ENCODE measurements around the gene ANKRD44. TPM values are rescaled to one million over a fixed set of nuclear protein-coding genes. Genes with fewer than 3 reads are reported as not detected.

ANKRD44 gene
- total RNA-seq, 1 experiment from 2014 or later: 0.68 TPM

DNA sequence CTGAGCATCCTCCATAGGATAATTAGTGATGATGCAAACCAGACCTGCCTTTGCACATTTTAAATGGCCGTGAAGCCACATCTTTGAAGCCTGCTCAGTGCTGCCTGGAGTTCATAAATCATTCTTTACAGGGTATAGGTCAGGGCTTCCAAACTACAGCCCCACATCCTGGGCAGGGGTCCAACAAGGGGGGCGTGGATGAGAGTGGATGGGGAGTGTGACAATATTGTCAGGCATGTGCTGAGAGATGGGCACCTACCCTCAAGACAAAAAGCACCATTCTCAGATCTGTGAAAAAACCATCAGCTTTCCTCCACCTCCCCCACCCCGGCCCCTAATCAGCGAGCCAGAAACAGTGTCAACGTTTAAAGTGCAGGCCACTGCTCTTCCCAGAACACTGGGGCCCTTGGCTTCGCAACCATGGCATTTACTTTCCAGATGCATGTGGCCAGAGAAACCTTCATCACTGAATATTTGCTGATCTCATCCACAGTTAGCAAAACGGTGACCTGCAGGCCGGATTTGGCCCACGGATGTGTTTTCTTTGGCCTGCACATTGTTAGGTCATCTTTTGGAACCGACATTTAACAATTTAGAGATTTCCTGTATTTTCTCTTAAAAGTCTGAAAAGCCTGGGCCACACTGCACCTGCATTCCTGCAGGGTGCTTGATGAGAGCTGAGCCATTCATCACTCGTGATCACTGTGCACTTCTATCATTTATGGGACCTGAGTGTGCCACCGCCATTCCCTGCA, 130.7 kb downstream of the ANKRD44 start (continued):
- TF ChIP-seq ZNF416 (CRISPR knock-in tag; IDR thresholded peaks at IDR 0.05): no peak
- no peak for TF ChIP-seq ZNF138 (CRISPR knock-in tag; conservative IDR thresholded peaks at IDR 0.05)
- no peak for TF ChIP-seq FOXK1 (CRISPR knock-in tag; IDR thresholded peaks at IDR 0.05)
- TF ChIP-seq NFE2L1 (CRISPR knock-in tag; IDR thresholded peaks at IDR 0.05): no peak
- TF ChIP-seq, protein P1, sequence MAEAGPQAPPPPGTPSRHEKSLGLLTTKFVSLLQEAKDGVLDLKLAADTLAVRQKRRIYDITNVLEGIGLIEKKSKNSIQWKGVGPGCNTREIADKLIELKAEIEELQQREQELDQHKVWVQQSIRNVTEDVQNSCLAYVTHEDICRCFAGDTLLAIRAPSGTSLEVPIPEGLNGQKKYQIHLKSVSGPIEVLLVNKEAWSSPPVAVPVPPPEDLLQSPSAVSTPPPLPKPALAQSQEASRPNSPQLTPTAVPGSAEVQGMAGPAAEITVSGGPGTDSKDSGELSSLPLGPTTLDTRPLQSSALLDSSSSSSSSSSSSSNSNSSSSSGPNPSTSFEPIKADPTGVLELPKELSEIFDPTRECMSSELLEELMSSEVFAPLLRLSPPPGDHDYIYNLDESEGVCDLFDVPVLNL (CRISPR knock-in tag; IDR thresholded peaks at IDR 0.05; ENCODE audit: borderline replicate concordance, low read depth): no peak
- no peak for TF ChIP-seq OVOL2 (CRISPR knock-in tag; IDR thresholded peaks at IDR 0.05; ENCODE audit: borderline replicate concordance)
- TF ChIP-seq, protein P2, sequence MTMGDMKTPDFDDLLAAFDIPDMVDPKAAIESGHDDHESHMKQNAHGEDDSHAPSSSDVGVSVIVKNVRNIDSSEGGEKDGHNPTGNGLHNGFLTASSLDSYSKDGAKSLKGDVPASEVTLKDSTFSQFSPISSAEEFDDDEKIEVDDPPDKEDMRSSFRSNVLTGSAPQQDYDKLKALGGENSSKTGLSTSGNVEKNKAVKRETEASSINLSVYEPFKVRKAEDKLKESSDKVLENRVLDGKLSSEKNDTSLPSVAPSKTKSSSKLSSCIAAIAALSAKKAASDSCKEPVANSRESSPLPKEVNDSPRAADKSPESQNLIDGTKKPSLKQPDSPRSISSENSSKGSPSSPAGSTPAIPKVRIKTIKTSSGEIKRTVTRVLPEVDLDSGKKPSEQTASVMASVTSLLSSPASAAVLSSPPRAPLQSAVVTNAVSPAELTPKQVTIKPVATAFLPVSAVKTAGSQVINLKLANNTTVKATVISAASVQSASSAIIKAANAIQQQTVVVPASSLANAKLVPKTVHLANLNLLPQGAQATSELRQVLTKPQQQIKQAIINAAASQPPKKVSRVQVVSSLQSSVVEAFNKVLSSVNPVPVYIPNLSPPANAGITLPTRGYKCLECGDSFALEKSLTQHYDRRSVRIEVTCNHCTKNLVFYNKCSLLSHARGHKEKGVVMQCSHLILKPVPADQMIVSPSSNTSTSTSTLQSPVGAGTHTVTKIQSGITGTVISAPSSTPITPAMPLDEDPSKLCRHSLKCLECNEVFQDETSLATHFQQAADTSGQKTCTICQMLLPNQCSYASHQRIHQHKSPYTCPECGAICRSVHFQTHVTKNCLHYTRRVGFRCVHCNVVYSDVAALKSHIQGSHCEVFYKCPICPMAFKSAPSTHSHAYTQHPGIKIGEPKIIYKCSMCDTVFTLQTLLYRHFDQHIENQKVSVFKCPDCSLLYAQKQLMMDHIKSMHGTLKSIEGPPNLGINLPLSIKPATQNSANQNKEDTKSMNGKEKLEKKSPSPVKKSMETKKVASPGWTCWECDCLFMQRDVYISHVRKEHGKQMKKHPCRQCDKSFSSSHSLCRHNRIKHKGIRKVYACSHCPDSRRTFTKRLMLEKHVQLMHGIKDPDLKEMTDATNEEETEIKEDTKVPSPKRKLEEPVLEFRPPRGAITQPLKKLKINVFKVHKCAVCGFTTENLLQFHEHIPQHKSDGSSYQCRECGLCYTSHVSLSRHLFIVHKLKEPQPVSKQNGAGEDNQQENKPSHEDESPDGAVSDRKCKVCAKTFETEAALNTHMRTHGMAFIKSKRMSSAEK (CRISPR knock-in tag; IDR thresholded peaks at IDR 0.05; ENCODE audit: borderline replicate concordance): no peak
- no peak for TF ChIP-seq JUN (CRISPR knock-in tag; IDR thresholded peaks at IDR 0.05)
- TF ChIP-seq, protein P3, sequence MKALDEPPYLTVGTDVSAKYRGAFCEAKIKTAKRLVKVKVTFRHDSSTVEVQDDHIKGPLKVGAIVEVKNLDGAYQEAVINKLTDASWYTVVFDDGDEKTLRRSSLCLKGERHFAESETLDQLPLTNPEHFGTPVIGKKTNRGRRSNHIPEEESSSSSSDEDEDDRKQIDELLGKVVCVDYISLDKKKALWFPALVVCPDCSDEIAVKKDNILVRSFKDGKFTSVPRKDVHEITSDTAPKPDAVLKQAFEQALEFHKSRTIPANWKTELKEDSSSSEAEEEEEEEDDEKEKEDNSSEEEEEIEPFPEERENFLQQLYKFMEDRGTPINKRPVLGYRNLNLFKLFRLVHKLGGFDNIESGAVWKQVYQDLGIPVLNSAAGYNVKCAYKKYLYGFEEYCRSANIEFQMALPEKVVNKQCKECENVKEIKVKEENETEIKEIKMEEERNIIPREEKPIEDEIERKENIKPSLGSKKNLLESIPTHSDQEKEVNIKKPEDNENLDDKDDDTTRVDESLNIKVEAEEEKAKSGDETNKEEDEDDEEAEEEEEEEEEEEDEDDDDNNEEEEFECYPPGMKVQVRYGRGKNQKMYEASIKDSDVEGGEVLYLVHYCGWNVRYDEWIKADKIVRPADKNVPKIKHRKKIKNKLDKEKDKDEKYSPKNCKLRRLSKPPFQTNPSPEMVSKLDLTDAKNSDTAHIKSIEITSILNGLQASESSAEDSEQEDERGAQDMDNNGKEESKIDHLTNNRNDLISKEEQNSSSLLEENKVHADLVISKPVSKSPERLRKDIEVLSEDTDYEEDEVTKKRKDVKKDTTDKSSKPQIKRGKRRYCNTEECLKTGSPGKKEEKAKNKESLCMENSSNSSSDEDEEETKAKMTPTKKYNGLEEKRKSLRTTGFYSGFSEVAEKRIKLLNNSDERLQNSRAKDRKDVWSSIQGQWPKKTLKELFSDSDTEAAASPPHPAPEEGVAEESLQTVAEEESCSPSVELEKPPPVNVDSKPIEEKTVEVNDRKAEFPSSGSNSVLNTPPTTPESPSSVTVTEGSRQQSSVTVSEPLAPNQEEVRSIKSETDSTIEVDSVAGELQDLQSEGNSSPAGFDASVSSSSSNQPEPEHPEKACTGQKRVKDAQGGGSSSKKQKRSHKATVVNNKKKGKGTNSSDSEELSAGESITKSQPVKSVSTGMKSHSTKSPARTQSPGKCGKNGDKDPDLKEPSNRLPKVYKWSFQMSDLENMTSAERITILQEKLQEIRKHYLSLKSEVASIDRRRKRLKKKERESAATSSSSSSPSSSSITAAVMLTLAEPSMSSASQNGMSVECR (CRISPR knock-in tag; IDR thresholded peaks at IDR 0.05; ENCODE audit: borderline replicate concordance): no peak

DNA sequence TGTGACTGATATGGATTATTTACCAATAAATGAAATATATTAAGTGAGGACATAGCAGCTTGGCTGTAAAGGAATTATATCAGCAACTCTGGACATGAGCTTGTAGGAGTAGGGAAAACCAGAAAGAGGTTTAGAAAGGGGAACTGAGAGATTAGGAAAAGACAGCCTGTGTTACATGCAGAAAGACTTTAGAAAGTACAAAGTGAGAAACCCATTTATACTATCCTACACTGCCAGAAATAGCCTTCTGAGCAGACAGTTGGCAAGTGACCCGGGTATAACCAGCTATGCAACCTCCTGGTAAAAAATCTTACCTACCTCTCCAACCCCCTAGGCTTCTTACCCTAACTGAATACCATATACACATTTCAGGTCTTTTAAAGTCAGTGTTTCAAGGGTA, 134.1 kb downstream of the ANKRD44 start:
- POLR2A ChIA-PET: no interaction called here
- ATAC-seq (no peak), DNase-seq (ENCODE audit: low spot score) (no peak)
- Mint-ChIP-seq H3K27ac (no peak overlapping the region), H3K4me1 (no peaks in the 10 kb centered on the region), H3K4me3 (no peak overlapping the region), H3K36me3 (no peaks in the 10 kb centered on the region), H3K9me3 (no peaks in the 10 kb centered on the region), H3K27me3 (ENCODE audit: low read depth) (no peaks in the 10 kb centered on the region; the same call in 1 of the 2 replicates)
- CTCF ChIA-PET: no interaction called here
- no peak for TF ChIP-seq NR3C1 (CRISPR knock-in tag; conservative IDR thresholded peaks at IDR 0.05; ENCODE audit: low read depth)
- TF ChIP-seq ZNF121 (CRISPR knock-in tag; IDR thresholded peaks at IDR 0.05): no peak
- no peak for TF ChIP-seq CBFB (CRISPR knock-in tag; IDR thresholded peaks at IDR 0.05; ENCODE audit: low read depth)
- TF ChIP-seq ZNF219 (CRISPR knock-in tag; IDR thresholded peaks at IDR 0.05; ENCODE audit: borderline replicate concordance): no peak
- TF ChIP-seq, protein P4, sequence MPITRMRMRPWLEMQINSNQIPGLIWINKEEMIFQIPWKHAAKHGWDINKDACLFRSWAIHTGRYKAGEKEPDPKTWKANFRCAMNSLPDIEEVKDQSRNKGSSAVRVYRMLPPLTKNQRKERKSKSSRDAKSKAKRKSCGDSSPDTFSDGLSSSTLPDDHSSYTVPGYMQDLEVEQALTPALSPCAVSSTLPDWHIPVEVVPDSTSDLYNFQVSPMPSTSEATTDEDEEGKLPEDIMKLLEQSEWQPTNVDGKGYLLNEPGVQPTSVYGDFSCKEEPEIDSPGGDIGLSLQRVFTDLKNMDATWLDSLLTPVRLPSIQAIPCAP (CRISPR knock-in tag; IDR thresholded peaks at IDR 0.05): no peak
- TF ChIP-seq, protein P5, sequence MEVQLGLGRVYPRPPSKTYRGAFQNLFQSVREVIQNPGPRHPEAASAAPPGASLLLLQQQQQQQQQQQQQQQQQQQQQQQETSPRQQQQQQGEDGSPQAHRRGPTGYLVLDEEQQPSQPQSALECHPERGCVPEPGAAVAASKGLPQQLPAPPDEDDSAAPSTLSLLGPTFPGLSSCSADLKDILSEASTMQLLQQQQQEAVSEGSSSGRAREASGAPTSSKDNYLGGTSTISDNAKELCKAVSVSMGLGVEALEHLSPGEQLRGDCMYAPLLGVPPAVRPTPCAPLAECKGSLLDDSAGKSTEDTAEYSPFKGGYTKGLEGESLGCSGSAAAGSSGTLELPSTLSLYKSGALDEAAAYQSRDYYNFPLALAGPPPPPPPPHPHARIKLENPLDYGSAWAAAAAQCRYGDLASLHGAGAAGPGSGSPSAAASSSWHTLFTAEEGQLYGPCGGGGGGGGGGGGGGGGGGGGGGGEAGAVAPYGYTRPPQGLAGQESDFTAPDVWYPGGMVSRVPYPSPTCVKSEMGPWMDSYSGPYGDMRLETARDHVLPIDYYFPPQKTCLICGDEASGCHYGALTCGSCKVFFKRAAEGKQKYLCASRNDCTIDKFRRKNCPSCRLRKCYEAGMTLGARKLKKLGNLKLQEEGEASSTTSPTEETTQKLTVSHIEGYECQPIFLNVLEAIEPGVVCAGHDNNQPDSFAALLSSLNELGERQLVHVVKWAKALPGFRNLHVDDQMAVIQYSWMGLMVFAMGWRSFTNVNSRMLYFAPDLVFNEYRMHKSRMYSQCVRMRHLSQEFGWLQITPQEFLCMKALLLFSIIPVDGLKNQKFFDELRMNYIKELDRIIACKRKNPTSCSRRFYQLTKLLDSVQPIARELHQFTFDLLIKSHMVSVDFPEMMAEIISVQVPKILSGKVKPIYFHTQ (CRISPR knock-in tag; IDR thresholded peaks at IDR 0.05): no peak
- TF ChIP-seq OVOL2 (CRISPR knock-in tag; IDR thresholded peaks at IDR 0.05; ENCODE audit: borderline replicate concordance): no peak
- TF ChIP-seq, protein P6, sequence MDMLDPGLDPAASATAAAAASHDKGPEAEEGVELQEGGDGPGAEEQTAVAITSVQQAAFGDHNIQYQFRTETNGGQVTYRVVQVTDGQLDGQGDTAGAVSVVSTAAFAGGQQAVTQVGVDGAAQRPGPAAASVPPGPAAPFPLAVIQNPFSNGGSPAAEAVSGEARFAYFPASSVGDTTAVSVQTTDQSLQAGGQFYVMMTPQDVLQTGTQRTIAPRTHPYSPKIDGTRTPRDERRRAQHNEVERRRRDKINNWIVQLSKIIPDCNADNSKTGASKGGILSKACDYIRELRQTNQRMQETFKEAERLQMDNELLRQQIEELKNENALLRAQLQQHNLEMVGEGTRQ (CRISPR knock-in tag; IDR thresholded peaks at IDR 0.05): no peak
- TF ChIP-seq JAZF1 (CRISPR knock-in tag; IDR thresholded peaks at IDR 0.05): no peak
- TF ChIP-seq, protein P7, sequence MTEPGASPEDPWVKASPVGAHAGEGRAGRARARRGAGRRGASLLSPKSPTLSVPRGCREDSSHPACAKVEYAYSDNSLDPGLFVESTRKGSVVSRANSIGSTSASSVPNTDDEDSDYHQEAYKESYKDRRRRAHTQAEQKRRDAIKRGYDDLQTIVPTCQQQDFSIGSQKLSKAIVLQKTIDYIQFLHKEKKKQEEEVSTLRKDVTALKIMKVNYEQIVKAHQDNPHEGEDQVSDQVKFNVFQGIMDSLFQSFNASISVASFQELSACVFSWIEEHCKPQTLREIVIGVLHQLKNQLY (CRISPR knock-in tag; IDR thresholded peaks at IDR 0.05): no peak
